ENCODE measurements around the gene EPO.

- TF ChIP-seq CTCF (IDR thresholded peaks at IDR 0.05): no peak
- no peak for TF ChIP-seq EZH2 (IDR thresholded peaks at IDR 0.05)
Observed at GRCh38 chr7:100736671-100737070, 16.4 kb downstream of the EPO start.

Measured in neural progenitor cell (in vitro differentiated cells).